Measurements from ENCODE around the gene CTDSPL. TPM values are rescaled to one million over a fixed set of nuclear protein-coding genes. Genes with fewer than 3 reads are reported as not detected.
A peak's percentile ranks its signal among the peaks of the same experiment; 100 is the strongest.

The CTDSPL gene
- total and polyA plus RNA-seq, 10 of the 15 experiments (the other 5 are each of a cell fraction or from before 2014, with no cell fraction given) = 0.05 to 0.51 (median 0.18) TPM; not detected in 6

- no peak overlapping the region for H3K4me2 ChIP-seq (ENCODE audit: control insufficient read depth, insufficient read depth)
- no peak for FAIRE-seq
- H3K36me3 ChIP-seq (ENCODE audit: control insufficient read depth in 2 of 2, insufficient read depth in 2 of 2, low read length in 1 of 2) = no peaks in the 10 kb centered on the region; a peak in 1 of 4 replicates
- no peaks in the 10 kb centered on the region for H3K9me3 ChIP-seq (replicated peaks; ENCODE audit: control insufficient read depth, insufficient read depth, low read length)
- no peak overlapping the region for H3K9ac ChIP-seq (ENCODE audit: control insufficient read depth, insufficient read depth, low read length)
- intact Hi-C loops (cut with micrococcal nuclease; ENCODE audit: unreplicated experiment) (no loop called here), in situ Hi-C loops (cut with MboI) (no loop called here)
- no peaks in the 10 kb centered on the region; the same call in 1 of the 2 replicates for H3K79me2 ChIP-seq (ENCODE audit: control insufficient read depth, insufficient read depth, low read length)
- ChIA-PET CTCF (no interaction called here), POLR2A (no interaction called here), RAD21 (ENCODE audit: unreplicated experiment) (no interaction called here), SMC1A (ENCODE audit: uncharacterized antibody, unreplicated experiment) (no interaction called here)
- H2AFZ ChIP-seq (ENCODE audit: control insufficient read depth, low read depth, low read length) = no peak overlapping the region
- no peaks in the 10 kb centered on the region for H3K27me3 ChIP-seq (replicated peaks in 1 of 2; ENCODE audit: control insufficient read depth in 2 of 2, insufficient read depth in 2 of 2, low read length in 1 of 2)
- no peak overlapping the region for H3K4me3 ChIP-seq
- ATAC-seq = no peak
- H3K27ac ChIP-seq (ENCODE audit: control insufficient read depth, insufficient read depth) = no peak overlapping the region
- TF ChIP-seq PKNOX1 (IDR thresholded peaks at IDR 0.05) (peak; percentile 81), RB1 (IDR thresholded peaks at IDR 0.05; ENCODE audit: borderline replicate concordance) (no peak)
- DNase-seq (ENCODE audit: low read depth, low spot score) = no peak
- 56% methylated on average over 9 of the region's 9 CpGs for WGBS (ENCODE audit: insufficient coverage, insufficient replicate concordance, low lambda C conversion rate, missing lambda C conversion rate)
- peaks cover 9% of the 10 kb centered on the region for H3K4me1 ChIP-seq (ENCODE audit: control insufficient read depth, insufficient read depth, low read length)
- BruUV-seq (replicated peaks) = no TSS peak
- no peaks in the 10 kb centered on the region for H4K20me1 ChIP-seq (ENCODE audit: control insufficient read depth, insufficient read depth)
Measured at GRCh38 chr3:37992271-37993066, 130.8 kb downstream of the CTDSPL start.

- H4K20me1 ChIP-seq (ENCODE audit: control insufficient read depth, insufficient read depth) = no peaks in the 10 kb centered on the region
- WGBS (ENCODE audit: insufficient coverage, insufficient replicate concordance, low lambda C conversion rate, missing lambda C conversion rate) = 93% methylated on average over 8 of the region's 8 CpGs
- H3K27me3 ChIP-seq (replicated peaks in 1 of 2; ENCODE audit: control insufficient read depth in 2 of 2, insufficient read depth in 2 of 2, low read length in 1 of 2) = no peaks in the 10 kb centered on the region
- DNase-seq (ENCODE audit: low read depth, low spot score) = no peak
- no peak overlapping the region; the same call in 1 of the 2 replicates for H2AFZ ChIP-seq (ENCODE audit: control insufficient read depth, low read depth, low read length)
- H3K36me3 ChIP-seq (ENCODE audit: control insufficient read depth in 2 of 2, insufficient read depth in 2 of 2, low read length in 1 of 2) = no peaks in the 10 kb centered on the region; a peak in 1 of 4 replicates
- no peak for ATAC-seq
- POLR2A ChIA-PET = no interaction called here
- SMC1A ChIA-PET (ENCODE audit: uncharacterized antibody, unreplicated experiment) = no interaction called here
- H3K27ac ChIP-seq (ENCODE audit: control insufficient read depth, insufficient read depth) = no peak overlapping the region
- peaks cover 10% of the 10 kb centered on the region for H3K4me1 ChIP-seq (ENCODE audit: control insufficient read depth, insufficient read depth, low read length)
- H3K4me2 ChIP-seq (ENCODE audit: control insufficient read depth, insufficient read depth) = no peak overlapping the region
- no peak for TF ChIP-seq MEF2A (IDR thresholded peaks at IDR 0.05; ENCODE audit: insufficient read depth, low read depth, low read length)
- TF ChIP-seq RBBP5 (conservative IDR thresholded peaks at IDR 0.05) = no peak
- TF ChIP-seq HDGF (IDR thresholded peaks at IDR 0.05) = no peak
- TF ChIP-seq SMAD5 (IDR thresholded peaks at IDR 0.05; ENCODE audit: low read depth) = no peak
- TF ChIP-seq MTA2 (IDR thresholded peaks at IDR 0.05; ENCODE audit: low read depth) = no peak
- no peak for TF ChIP-seq HDAC2 (IDR thresholded peaks at IDR 0.05)
- TF ChIP-seq BCL11A (IDR thresholded peaks at IDR 0.05; ENCODE audit: low read depth, low read length) = no peak
- no peak for TF ChIP-seq SMC3 (IDR thresholded peaks at IDR 0.05; ENCODE audit: borderline replicate concordance, low read length)
- no peak for TF ChIP-seq SIX5 (IDR thresholded peaks at IDR 0.05; ENCODE audit: low read depth, low read length, severe bottlenecking)
- no peak for TF ChIP-seq IRF4 (IDR thresholded peaks at IDR 0.05; ENCODE audit: low read depth, low read length)
- TF ChIP-seq EGR1 (IDR thresholded peaks at IDR 0.05; ENCODE audit: borderline replicate concordance in 1 of 2, low read depth in 2 of 2, low read length in 2 of 2) = no peak
- no peak for TF ChIP-seq NFXL1 (IDR thresholded peaks at IDR 0.05; ENCODE audit: borderline replicate concordance)
- no peak for TF ChIP-seq MLLT1 (IDR thresholded peaks at IDR 0.05)
- no peak for TF ChIP-seq BACH1 (IDR thresholded peaks at IDR 0.05; ENCODE audit: borderline replicate concordance)
- no peak for TF ChIP-seq SPI1 (IDR thresholded peaks at IDR 0.05; ENCODE audit: borderline replicate concordance, insufficient read depth, low read depth, low read length)
- RAD21 ChIA-PET (ENCODE audit: unreplicated experiment) = no interaction called here
- H3K4me3 ChIP-seq = no peak overlapping the region
- no TSS peak for BruUV-seq (replicated peaks)
- FAIRE-seq = no peak
- H3K9ac ChIP-seq (ENCODE audit: control insufficient read depth, insufficient read depth, low read length) = no peak overlapping the region
- in situ Hi-C loops (cut with MboI) = no loop called here
- H3K9me3 ChIP-seq (replicated peaks; ENCODE audit: control insufficient read depth, insufficient read depth, low read length) = no peaks in the 10 kb centered on the region
- intact Hi-C loops (cut with micrococcal nuclease; ENCODE audit: unreplicated experiment) = no loop called here
- CTCF ChIA-PET = interaction anchor here (1.6 kb wide), 1 partner anchor 21 kb away, joined by 4 read pairs; no protein-coding TSS in a partner anchor
- H3K79me2 ChIP-seq (ENCODE audit: control insufficient read depth, insufficient read depth, low read length) = no peaks in the 10 kb centered on the region; the same call in 1 of the 2 replicates
Measured at GRCh38 chr3:37993067-37993455, 131.4 kb downstream of the CTDSPL start.

Measured in GM12878 (cell line).